Ovary (tissue), 3 donors: ENCODE measurements around the gene CARMIL1.

Source experiments
- EP300 ChIP-seq: sonication (generic); formaldehyde crosslinking; IDR thresholded peaks from one replicate; pipeline ENCODE4 v1.6.1; 2017; ENCODE audit warnings: antibody characterized with exemption
- TF ChIP-seq, protein P1 (sequence below), 3 donors: fragments of 450-650 bp in 2 of 3; fragments of 200-600 bp in 1 of 3; IDR thresholded peaks; one replicate each; pipeline versions ENCODE4 v1.5.1 to v1.8.0; 2016 to 2022; ENCODE audit warnings: antibody characterized with exemption in 3 of 3, mild to moderate bottlenecking in 1 of 3
- donor health status: DM: no; HTN: no; CAD: no.

DNA sequence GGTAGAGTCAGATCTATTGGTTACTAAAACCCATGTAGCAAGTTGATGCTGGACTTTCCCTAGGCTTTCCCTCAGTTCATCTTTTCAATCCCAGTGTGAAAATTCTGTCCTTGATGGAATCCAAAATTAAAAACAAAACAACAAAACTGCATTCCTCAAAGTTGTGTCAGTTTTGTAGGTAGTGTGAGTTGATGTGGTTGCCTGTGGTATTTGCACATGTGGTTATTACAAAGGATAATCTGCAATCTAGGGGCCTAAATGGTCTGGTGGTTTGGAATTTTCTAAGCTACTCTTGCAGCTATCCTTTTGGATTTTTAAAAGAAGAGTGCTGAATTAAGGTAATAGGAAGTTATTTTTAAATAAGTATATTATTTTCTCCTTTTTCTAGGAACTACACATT is 240.7 kb downstream of the CARMIL1 start:
- no peak for TF ChIP-seq EP300
- TF ChIP-seq, protein P1, sequence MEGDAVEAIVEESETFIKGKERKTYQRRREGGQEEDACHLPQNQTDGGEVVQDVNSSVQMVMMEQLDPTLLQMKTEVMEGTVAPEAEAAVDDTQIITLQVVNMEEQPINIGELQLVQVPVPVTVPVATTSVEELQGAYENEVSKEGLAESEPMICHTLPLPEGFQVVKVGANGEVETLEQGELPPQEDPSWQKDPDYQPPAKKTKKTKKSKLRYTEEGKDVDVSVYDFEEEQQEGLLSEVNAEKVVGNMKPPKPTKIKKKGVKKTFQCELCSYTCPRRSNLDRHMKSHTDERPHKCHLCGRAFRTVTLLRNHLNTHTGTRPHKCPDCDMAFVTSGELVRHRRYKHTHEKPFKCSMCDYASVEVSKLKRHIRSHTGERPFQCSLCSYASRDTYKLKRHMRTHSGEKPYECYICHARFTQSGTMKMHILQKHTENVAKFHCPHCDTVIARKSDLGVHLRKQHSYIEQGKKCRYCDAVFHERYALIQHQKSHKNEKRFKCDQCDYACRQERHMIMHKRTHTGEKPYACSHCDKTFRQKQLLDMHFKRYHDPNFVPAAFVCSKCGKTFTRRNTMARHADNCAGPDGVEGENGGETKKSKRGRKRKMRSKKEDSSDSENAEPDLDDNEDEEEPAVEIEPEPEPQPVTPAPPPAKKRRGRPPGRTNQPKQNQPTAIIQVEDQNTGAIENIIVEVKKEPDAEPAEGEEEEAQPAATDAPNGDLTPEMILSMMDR (IDR thresholded peaks at IDR 0.05): no peak
